ENCODE data around the gene SKIDA1.
A peak's percentile ranks its signal among the peaks of the same experiment; 100 is the strongest.

Gene SKIDA1

DNA sequence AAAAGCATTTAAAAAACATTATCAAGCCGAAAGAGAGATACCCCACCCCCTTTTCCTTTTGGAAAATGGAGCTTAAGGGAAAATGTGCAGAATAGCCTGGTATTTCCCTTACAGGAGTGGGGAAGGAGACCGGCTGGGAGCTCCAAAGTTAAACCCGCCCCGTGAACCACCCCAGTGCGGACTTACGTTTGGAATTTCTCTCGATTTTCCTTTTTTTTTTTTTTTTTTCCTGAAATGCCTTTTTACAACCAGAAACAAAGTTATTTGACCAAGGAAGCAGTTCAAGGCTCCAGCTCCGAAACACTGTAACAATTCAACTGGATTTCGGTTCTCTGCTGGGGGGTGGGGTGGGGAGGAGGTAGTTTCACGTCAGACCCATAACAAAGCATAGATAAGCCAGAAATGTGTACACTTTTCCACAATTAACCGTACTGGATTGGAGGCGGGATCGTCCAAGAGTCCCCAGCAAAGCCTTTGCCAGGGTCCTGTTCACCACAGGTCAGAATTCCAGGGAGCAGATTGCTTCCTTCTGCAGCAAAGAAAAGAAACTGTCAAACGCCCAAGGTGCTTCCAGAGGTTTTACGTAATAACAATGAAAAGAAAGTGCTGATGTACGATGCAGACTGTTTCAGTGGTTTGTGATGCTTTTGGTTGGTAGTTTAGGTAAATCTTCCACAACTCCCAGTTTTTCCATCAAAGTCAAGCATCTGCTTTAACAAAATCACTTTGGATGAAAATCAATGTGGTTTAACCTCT, 6.7 kb downstream of the SKIDA1 start (continued):
- TF ChIP-seq WT1 (tag by site-specific recombination; IDR thresholded peaks at IDR 0.05) (no peak), ZNF843 (tag by site-specific recombination; IDR thresholded peaks at IDR 0.05) (no peak), ZNF341 (tag by site-specific recombination; IDR thresholded peaks at IDR 0.05; ENCODE audit: low read depth) (peak; percentile 73), ZNF335 (tag by site-specific recombination; conservative IDR thresholded peaks at IDR 0.05) (peak; percentile 56), ZNF169 (tag by site-specific recombination; IDR thresholded peaks at IDR 0.05) (no peak), ZNF350 (tag by site-specific recombination; IDR thresholded peaks at IDR 0.05) (no peak), ZNF2 (tag by site-specific recombination; IDR thresholded peaks at IDR 0.05) (peak; percentile 41; the same call in 1 of the 2 replicates), ZNF548 (tag by site-specific recombination; IDR thresholded peaks at IDR 0.05) (no peak), ZNF623 (tag by site-specific recombination; IDR thresholded peaks at IDR 0.05) (no peak), ZXDB (tag by site-specific recombination; IDR thresholded peaks at IDR 0.05) (0 out of 2 replicates have a peak, but pooled peaks have one; percentile 44), ZNF239 (tag by site-specific recombination; IDR thresholded peaks at IDR 0.05) (no peak), ZNF768 (tag by site-specific recombination; IDR thresholded peaks at IDR 0.05) (no peak), ZNF660 (tag by site-specific recombination; IDR thresholded peaks at IDR 0.05) (peak; percentile 6; the same call in 1 of the 2 replicates), ZBTB21 (tag by site-specific recombination; IDR thresholded peaks at IDR 0.05) (peak; percentile 67), ZSCAN30 (tag by site-specific recombination; IDR thresholded peaks at IDR 0.05) (peak; percentile 11; the same call in 1 of the 2 replicates), GLIS1 (tag by site-specific recombination; IDR thresholded peaks at IDR 0.05) (peak; percentile 99), ZNF510 (tag by site-specific recombination; IDR thresholded peaks at IDR 0.05; ENCODE audit: insufficient replicate concordance) (peak; percentile 13), ZNF544 (tag by site-specific recombination; IDR thresholded peaks at IDR 0.05) (no peak), KLF8 (tag by site-specific recombination; IDR thresholded peaks at IDR 0.05) (peak; percentile 7; the same call in 1 of the 2 replicates), ZNF600 (tag by site-specific recombination; IDR thresholded peaks at IDR 0.05) (peak; percentile 85), ZNF146 (tag by site-specific recombination; IDR thresholded peaks at IDR 0.05) (no peak), GLIS2 (tag by site-specific recombination; IDR thresholded peaks at IDR 0.05) (peak; percentile 90), ZNF140 (tag by site-specific recombination; IDR thresholded peaks at IDR 0.05) (no peak), ZNF311 (tag by site-specific recombination; IDR thresholded peaks at IDR 0.05; ENCODE audit: borderline replicate concordance) (no peak), ZNF121 (tag by site-specific recombination; IDR thresholded peaks at IDR 0.05) (no peak)
- TF ChIP-seq, protein P1, sequence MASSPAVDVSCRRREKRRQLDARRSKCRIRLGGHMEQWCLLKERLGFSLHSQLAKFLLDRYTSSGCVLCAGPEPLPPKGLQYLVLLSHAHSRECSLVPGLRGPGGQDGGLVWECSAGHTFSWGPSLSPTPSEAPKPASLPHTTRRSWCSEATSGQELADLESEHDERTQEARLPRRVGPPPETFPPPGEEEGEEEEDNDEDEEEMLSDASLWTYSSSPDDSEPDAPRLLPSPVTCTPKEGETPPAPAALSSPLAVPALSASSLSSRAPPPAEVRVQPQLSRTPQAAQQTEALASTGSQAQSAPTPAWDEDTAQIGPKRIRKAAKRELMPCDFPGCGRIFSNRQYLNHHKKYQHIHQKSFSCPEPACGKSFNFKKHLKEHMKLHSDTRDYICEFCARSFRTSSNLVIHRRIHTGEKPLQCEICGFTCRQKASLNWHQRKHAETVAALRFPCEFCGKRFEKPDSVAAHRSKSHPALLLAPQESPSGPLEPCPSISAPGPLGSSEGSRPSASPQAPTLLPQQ (tag by site-specific recombination; IDR thresholded peaks at IDR 0.05): 0 out of 2 replicates have a peak, but pooled peaks have one; percentile 5
- TF ChIP-seq, protein P2, sequence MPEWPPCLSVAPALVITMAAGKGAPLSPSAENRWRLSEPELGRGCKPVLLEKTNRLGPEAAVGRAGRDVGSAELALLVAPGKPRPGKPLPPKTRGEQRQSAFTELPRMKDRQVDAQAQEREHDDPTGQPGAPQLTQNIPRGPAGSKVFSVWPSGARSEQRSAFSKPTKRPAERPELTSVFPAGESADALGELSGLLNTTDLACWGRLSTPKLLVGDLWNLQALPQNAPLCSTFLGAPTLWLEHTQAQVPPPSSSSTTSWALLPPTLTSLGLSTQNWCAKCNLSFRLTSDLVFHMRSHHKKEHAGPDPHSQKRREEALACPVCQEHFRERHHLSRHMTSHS (tag by site-specific recombination; IDR thresholded peaks at IDR 0.05): no peak
- TF ChIP-seq, protein P3, sequence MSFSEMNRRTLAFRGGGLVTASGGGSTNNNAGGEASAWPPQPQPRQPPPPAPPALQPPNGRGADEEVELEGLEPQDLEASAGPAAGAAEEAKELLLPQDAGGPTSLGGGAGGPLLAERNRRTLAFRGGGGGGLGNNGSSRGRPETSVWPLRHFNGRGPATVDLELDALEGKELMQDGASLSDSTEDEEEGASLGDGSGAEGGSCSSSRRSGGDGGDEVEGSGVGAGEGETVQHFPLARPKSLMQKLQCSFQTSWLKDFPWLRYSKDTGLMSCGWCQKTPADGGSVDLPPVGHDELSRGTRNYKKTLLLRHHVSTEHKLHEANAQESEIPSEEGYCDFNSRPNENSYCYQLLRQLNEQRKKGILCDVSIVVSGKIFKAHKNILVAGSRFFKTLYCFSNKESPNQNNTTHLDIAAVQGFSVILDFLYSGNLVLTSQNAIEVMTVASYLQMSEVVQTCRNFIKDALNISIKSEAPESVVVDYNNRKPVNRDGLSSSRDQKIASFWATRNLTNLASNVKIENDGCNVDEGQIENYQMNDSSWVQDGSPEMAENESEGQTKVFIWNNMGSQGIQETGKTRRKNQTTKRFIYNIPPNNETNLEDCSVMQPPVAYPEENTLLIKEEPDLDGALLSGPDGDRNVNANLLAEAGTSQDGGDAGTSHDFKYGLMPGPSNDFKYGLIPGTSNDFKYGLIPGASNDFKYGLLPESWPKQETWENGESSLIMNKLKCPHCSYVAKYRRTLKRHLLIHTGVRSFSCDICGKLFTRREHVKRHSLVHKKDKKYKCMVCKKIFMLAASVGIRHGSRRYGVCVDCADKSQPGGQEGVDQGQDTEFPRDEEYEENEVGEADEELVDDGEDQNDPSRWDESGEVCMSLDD (tag by site-specific recombination; IDR thresholded peaks at IDR 0.05): 0 out of 2 replicates have a peak, but pooled peaks have one; percentile 7
- TF ChIP-seq, protein P4, sequence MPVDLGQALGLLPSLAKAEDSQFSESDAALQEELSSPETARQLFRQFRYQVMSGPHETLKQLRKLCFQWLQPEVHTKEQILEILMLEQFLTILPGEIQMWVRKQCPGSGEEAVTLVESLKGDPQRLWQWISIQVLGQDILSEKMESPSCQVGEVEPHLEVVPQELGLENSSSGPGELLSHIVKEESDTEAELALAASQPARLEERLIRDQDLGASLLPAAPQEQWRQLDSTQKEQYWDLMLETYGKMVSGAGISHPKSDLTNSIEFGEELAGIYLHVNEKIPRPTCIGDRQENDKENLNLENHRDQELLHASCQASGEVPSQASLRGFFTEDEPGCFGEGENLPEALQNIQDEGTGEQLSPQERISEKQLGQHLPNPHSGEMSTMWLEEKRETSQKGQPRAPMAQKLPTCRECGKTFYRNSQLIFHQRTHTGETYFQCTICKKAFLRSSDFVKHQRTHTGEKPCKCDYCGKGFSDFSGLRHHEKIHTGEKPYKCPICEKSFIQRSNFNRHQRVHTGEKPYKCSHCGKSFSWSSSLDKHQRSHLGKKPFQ (tag by site-specific recombination; IDR thresholded peaks at IDR 0.05): 0 out of 2 replicates have a peak, but pooled peaks have one; percentile 22
- TF ChIP-seq, protein P5, sequence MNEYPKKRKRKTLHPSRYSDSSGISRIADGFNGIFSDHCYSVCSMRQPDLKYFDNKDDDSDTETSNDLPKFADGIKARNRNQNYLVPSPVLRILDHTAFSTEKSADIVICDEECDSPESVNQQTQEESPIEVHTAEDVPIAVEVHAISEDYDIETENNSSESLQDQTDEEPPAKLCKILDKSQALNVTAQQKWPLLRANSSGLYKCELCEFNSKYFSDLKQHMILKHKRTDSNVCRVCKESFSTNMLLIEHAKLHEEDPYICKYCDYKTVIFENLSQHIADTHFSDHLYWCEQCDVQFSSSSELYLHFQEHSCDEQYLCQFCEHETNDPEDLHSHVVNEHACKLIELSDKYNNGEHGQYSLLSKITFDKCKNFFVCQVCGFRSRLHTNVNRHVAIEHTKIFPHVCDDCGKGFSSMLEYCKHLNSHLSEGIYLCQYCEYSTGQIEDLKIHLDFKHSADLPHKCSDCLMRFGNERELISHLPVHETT (tag by site-specific recombination; IDR thresholded peaks at IDR 0.05): no peak
